Middle frontal gyrus (tissue), 1 donor: Measurements from ENCODE around the gene CDK15.
"Not testable (repeated sequence)": the region's sequence is repeated elsewhere in the genome, so short reads cannot be mapped to it uniquely, and the experiment has no call there.

Experiments
- DNase-seq: peaks from one replicate; pipeline ENCODE4 v3.0.0-alpha.2; 2015; ENCODE audit warnings: low spot score; ENCODE audit errors: extremely low spot score

Gene CDK15

GRCh38 chr2:201828220-201828619, 21.9 kb downstream of the CDK15 start:
- DNase-seq: no peak

GRCh38 chr2:201830666-201831065, 24.3 kb downstream of the CDK15 start:
- DNase-seq: no peak

GRCh38 chr2:201831469-201831868, 25.1 kb downstream of the CDK15 start:
- no peak for DNase-seq

- DNase-seq: no peak
These were observed 27.4 kb downstream of the CDK15 start for GRCh38 chr2:201833781-201834180.

- DNase-seq: no peak
These were observed 28.7 kb downstream of the CDK15 start for GRCh38 chr2:201835066-201835465.

- no peak for DNase-seq
These were observed 31.1 kb downstream of the CDK15 start for GRCh38 chr2:201837391-201837790.

GRCh38 chr2:201837824-201838431, 31.6 kb downstream of the CDK15 start:
- DNase-seq: no peak

- no peak for DNase-seq
These were observed 33.4 kb downstream of the CDK15 start for GRCh38 chr2:201839727-201840126.

- no peak for DNase-seq
These were observed 34.4 kb downstream of the CDK15 start for GRCh38 chr2:201840726-201841125.

GRCh38 chr2:201842131-201842860, 36.0 kb downstream of the CDK15 start:
- no peak for DNase-seq

- not testable (repeated sequence) for DNase-seq
These were observed 38.6 kb downstream of the CDK15 start for GRCh38 chr2:201844922-201845321.

- no peak for DNase-seq
These were observed 41.1 kb downstream of the CDK15 start for GRCh38 chr2:201847481-201847880.

GRCh38 chr2:201852462-201852861, 46.1 kb downstream of the CDK15 start:
- no peak for DNase-seq

- no peak for DNase-seq
These were observed 46.6 kb downstream of the CDK15 start for GRCh38 chr2:201852878-201853415.

- no peak for DNase-seq
These were observed 48.0 kb downstream of the CDK15 start for GRCh38 chr2:201854221-201854801.

- no peak for DNase-seq
These were observed 48.5 kb downstream of the CDK15 start for GRCh38 chr2:201854841-201855240.

- no peak for DNase-seq
These were observed 49.0 kb downstream of the CDK15 start for GRCh38 chr2:201855356-201855755.

- DNase-seq: no peak
These were observed 51.0 kb downstream of the CDK15 start for GRCh38 chr2:201857326-201857725.

- no peak for DNase-seq
These were observed 52.2 kb downstream of the CDK15 start for GRCh38 chr2:201858281-201859184.

GRCh38 chr2:201859949-201860348, 53.6 kb downstream of the CDK15 start:
- no peak for DNase-seq

- peak; percentile 53 for DNase-seq
These were observed 54.3 kb downstream of the CDK15 start for GRCh38 chr2:201860636-201861066.
